ENCODE results near the gene RPS4Y2.

RPS4Y2 gene

GRCh38 chrY:20814794-20815193 lies 58.9 kb downstream of the RPS4Y2 start:
- no peak for TF ChIP-seq CTCF (IDR thresholded peaks at IDR 0.05; ENCODE audit: insufficient read depth, low read depth, low read length, missing control alignments)
- no peak overlapping the region for H3K4me3 ChIP-seq (ENCODE audit: low read depth, low read length)
- no peak for DNase-seq (ENCODE audit: low read depth)

DNA sequence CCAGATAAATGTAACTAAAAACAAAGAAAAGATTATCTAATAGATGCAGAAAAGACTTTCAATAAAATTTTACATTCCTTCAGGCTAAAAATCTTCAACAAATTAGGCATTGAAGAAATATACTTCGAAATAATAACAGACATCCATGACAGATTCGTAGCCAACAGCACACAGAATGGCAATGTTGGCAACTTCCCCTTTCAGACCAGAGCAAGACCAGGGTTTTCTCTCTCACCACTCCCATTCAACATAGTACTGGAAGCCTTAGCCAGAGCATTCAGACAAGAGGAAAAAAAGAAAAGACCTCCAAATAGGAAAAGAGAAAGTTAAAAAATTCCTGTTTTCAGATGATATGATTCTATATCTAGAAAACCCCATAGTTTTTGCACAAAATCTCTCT lies 61.2 kb downstream of the RPS4Y2 start:
- H3K4me3 ChIP-seq (ENCODE audit: low read depth, low read length): no peak overlapping the region
- TF ChIP-seq CTCF (IDR thresholded peaks at IDR 0.05; ENCODE audit: insufficient read depth, low read depth, low read length, missing control alignments): no peak
- no peak for DNase-seq (ENCODE audit: low read depth)

All from GM12865 (cell line).